Measurements from ENCODE around the gene VSTM2L.
A peak's percentile ranks its signal among the peaks of the same experiment; 100 is the strongest.

The VSTM2L gene

DNA sequence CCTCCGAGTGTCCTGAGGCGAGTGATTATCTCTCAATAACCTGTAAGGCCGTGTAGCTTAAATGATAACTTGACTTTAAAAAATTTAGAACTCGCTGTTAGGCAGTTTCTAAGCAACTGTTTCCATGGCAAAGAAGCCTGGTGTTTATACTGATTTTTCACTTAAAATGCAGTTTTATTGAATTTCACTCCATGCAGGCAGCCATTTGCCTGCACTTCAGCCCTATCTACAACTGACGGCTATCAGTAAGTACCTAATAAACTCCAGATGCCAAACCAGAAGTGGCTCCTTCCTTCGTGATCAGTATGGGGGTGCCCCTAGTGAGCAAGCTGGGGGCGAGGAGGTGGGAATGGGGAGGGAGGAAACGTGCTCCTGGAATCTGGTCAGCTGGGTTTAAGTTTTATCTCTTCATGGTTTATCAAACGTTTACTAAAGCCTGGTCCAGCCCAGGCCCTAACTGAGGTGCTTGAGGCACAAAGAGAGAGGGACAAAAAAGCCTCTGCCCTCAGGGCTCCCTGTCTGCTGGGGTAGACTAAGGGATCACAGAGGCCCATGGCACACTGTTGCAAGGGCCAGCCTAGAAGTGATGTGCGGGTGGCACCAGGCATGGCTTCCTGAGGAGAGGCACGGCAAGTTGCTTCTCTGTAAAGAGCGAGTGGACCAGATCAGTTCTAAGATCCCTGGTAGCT lies 84.8 kb downstream of the VSTM2L start:
- DNase-seq (ENCODE audit: low read depth in 2 of 2) = no peak

GRCh38 chr20:37988306-37988954 lies 85.5 kb downstream of the VSTM2L start:
- no peak for DNase-seq (ENCODE audit: low read depth in 2 of 2)

DNA sequence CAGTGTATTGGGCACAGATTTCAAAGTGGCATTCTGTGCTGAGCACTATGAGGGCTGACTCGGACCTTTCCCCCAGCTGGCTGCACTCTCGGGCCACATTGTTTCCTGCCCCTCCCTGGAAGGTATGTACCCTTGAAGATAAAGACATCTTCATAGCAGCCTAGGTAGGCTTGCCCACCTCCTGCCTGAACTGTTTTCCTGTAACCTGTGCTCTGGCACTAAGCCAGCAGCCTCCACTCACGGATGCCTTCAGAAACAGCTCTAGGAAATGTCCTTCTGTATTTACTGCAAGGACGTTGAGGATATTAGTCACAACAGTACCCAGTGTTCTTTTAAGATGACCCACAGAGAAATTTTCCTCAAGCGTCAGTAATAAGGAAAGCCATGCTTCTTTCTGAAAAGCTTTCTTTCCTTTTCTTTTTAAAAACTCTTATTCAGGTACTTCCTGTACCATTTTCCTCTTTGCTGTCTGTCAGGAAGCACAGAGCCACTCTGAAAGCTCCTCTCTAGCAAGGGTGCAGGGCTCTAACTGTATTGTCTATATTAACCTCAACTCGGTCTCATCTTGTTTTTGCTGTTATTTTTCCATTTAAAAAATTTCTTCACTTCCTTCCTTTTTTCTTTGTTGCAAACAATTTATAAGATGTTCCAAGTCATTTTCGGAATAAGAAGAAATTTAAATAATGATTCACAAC lies 86.8 kb downstream of the VSTM2L start:
- DNase-seq (ENCODE audit: low read depth in 2 of 2) = no peak

GRCh38 chr20:37990571-37991151 lies 87.7 kb downstream of the VSTM2L start:
- DNase-seq (ENCODE audit: low read depth in 2 of 2) = peak; percentile 44 to 68

DNA sequence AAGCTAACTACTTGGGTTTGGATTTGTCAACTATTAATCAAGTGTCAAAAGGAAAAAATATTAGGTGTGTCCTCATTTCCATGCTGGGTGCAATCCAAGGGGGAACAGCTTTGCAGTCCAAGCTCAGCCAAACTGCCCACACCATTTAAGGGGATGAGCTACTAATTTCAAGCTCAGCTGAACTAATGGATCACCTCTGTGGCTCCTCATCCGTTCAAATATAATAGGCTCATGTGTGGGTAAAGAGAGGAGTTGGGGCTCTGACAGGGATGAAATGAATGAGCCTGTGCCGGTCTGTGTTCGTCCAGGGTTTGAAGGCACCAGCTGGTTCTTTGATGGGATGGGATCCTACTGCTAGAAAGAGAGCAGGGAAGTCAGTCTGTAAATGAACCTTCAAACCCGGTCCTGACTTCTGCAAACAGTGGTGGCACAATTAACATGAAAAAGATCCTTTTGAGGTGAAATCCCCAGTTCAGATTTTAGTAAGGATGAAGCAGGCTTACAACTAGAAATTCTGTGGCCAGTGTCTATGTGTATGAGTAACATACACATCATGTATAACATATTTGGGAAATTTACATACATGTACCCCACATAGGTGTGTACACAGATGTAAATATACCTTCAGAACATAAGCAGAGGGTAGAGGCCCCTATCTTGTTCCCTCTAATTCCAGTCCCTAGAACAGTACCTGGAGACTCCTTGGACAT lies 88.4 kb downstream of the VSTM2L start:
- DNase-seq (ENCODE audit: low read depth in 2 of 2) = no peak

- DNase-seq (ENCODE audit: low read depth in 2 of 2) = no peak
Observed at GRCh38 chr20:37991908-37992307, 89.0 kb downstream of the VSTM2L start.

GRCh38 chr20:37992802-37993409 lies 90.0 kb downstream of the VSTM2L start:
- DNase-seq (ENCODE audit: low read depth in 2 of 2) = no peak

GRCh38 chr20:37994512-37994911 lies 91.6 kb downstream of the VSTM2L start:
- no peak for DNase-seq (ENCODE audit: low read depth in 2 of 2)

All from stimulated activated CD8-positive, alpha-beta memory T cell treated with anti-CD3 and anti-CD28 coated beads, Interleukin-2, amount 100 ng/mL, for 48 hours (primary cell).